H1 (cell line): Measurements from ENCODE around the gene NAXE. TPM values are rescaled to one million over a fixed set of nuclear protein-coding genes. Genes with fewer than 3 reads are reported as not detected.

ENCODE experiments used
- CTCF ChIA-PET: fragments of 300-600 bp; sonication (Branson Sonifier 250); formaldehyde crosslinking; loops from one replicate; lab custom pipeline; 2021; ENCODE audit not compliant: partially characterized antibody; lab: Charles Lee
- POLR2A ChIA-PET: fragments of 300-600 bp; sonication (Branson Sonifier 250); formaldehyde crosslinking; loops from one replicate; lab custom pipeline; 2021; ENCODE audit warnings: inconsistent platforms; ENCODE audit not compliant: partially characterized antibody; lab: Charles Lee
- DNase-seq, 2 experiments: peaks; one replicate each; pipeline versions ENCODE4 v3.0.0 to v3.0.0-alpha.2; 2010 to 2022; ENCODE audit warnings: low spot score in 2 of 2, low read depth in 1 of 2, mixed read lengths in 1 of 2
- FAIRE-seq: peaks from 2 replicates; lab custom pipeline; 2011; peaks lifted over from hg19 to GRCh38; lab: Jason Lieb, UNC
- H2AFZ ChIP-seq: 2 replicates; pipeline ENCODE4 v1.8.1; 2012; ENCODE audit warnings: low read length, inconsistent platforms
- H2AK5ac ChIP-seq: 2 replicates; pipeline ENCODE4 v1.6.1; 2013; ENCODE audit warnings: low read depth, low read length
- H2BK120ac ChIP-seq: replicated peaks from 2 replicates; pipeline ENCODE3; 2013; ENCODE audit warnings: low read depth, low read length, inconsistent platforms
- H2BK12ac ChIP-seq: 2 replicates; pipeline ENCODE4 v1.6.1; 2013; ENCODE audit warnings: low read depth, low read length
- H2BK15ac ChIP-seq: 2 replicates; pipeline ENCODE4 v1.6.1; 2013; ENCODE audit warnings: low read length
- H2BK20ac ChIP-seq: 2 replicates; pipeline ENCODE4 v1.6.1; 2013; ENCODE audit warnings: low read length
- H2BK5ac ChIP-seq: 2 replicates; pipeline ENCODE4 v1.6.1; 2013; ENCODE audit warnings: low read depth, low read length
- H3K14ac ChIP-seq: 2 replicates; pipeline ENCODE4 v1.6.1; 2013; ENCODE audit warnings: inconsistent platforms; ENCODE audit not compliant: insufficient read length
- H3K18ac ChIP-seq: 2 replicates; pipeline ENCODE4 v1.6.1; 2013; ENCODE audit warnings: low read length; ENCODE audit errors: extremely low read depth
- H3K23ac ChIP-seq: 2 replicates; pipeline ENCODE4 v1.6.1; 2013; ENCODE audit warnings: inconsistent platforms; ENCODE audit not compliant: insufficient read length
- H3K23me2 ChIP-seq: 2 replicates; pipeline ENCODE4 v1.6.1; 2013; ENCODE audit warnings: low read depth, low read length
- H3K27ac ChIP-seq: 2 replicates; pipeline ENCODE4 v1.6.1; 2011; ENCODE audit warnings: low read depth, low read length, inconsistent platforms
- H3K27me3 ChIP-seq, 4 experiments: replicated peaks in 1 of 4; 1 replicate in 1 of 4; 2 replicates in 3 of 4; pipeline versions ENCODE4 v1.6.1 to v1.8.1; 2011 to 2013; ENCODE audit warnings: low read length in 3 of 4, mild to moderate bottlenecking in 3 of 4, inconsistent platforms in 2 of 4, mixed read lengths in 2 of 4, moderate library complexity in 1 of 4; ENCODE audit not compliant: control insufficient read depth in 3 of 4, insufficient read depth in 3 of 4; ENCODE audit errors: extremely low read depth in 1 of 4
- H3K36me3 ChIP-seq, 4 experiments: 2 replicates each; pipeline versions ENCODE4 v1.6.1 to v1.8.1; 2011 to 2013; ENCODE audit warnings: mild to moderate bottlenecking in 4 of 4, low read length in 3 of 4, moderate library complexity in 2 of 4, control low read depth in 1 of 4, inconsistent platforms in 1 of 4; ENCODE audit not compliant: insufficient read depth in 4 of 4, control insufficient read depth in 2 of 4
- H3K4ac ChIP-seq: replicated peaks from 2 replicates; pipeline ENCODE3; 2013; ENCODE audit warnings: low read length, low read depth, mixed read lengths, inconsistent platforms; ENCODE audit not compliant: insufficient read length
- H3K4me1 ChIP-seq, 4 experiments: replicated peaks in 1 of 4; 1 replicate in 1 of 4; 2 replicates in 3 of 4; pipeline versions ENCODE4 v1.6.1 to v1.8.1; 2011 to 2013; ENCODE audit warnings: low read length in 3 of 4, inconsistent platforms in 2 of 4, mixed read lengths in 1 of 4; ENCODE audit not compliant: insufficient read depth in 4 of 4, control insufficient read depth in 3 of 4
- H3K4me2 ChIP-seq, 2 experiments: 2 replicates each; pipeline versions ENCODE4 v1.6.1 to v1.8.1; 2011 to 2013; ENCODE audit warnings: low read depth in 2 of 2, low read length in 2 of 2, control low read depth in 1 of 2, inconsistent platforms in 1 of 2, mild to moderate bottlenecking in 1 of 2; ENCODE audit not compliant: insufficient read depth in 1 of 2
- H3K4me3 ChIP-seq, 4 experiments: fragments of 200-600, 300-600 bp in 1 of 4; sonication (generic), shearing (Covaris generic), sonication (Bioruptor Twin) in 1 of 4; 2 replicates each; pipeline versions ENCODE4 v1.5.1 to v1.8.1; 2011 to 2016; ENCODE audit warnings: low read length in 4 of 4, low read depth in 3 of 4, control low read depth in 2 of 4, inconsistent platforms in 2 of 4, mild to moderate bottlenecking in 2 of 4, mixed read lengths in 1 of 4, moderate library complexity in 1 of 4; ENCODE audit not compliant: insufficient read depth in 2 of 4; ENCODE audit errors: extremely low read depth in 1 of 4
- H3K56ac ChIP-seq: replicated peaks from 2 replicates; pipeline ENCODE3; 2013; ENCODE audit warnings: low read depth, mild to moderate bottlenecking, mixed read lengths, low read length, inconsistent platforms; ENCODE audit not compliant: insufficient read length
- H3K79me1 ChIP-seq: 2 replicates; pipeline ENCODE4 v1.6.1; 2013; ENCODE audit warnings: low read depth, low read length, control low read depth
- H3K79me2 ChIP-seq, 2 experiments: 2 replicates each; pipeline versions ENCODE4 v1.6.1 to v1.8.1; 2012 to 2013; ENCODE audit warnings: low read length in 2 of 2, mild to moderate bottlenecking in 2 of 2, inconsistent platforms in 1 of 2; ENCODE audit not compliant: insufficient read depth in 2 of 2, control insufficient read depth in 1 of 2
- H3K9ac ChIP-seq, 4 experiments: replicated peaks in 1 of 4; 1 replicate in 1 of 4; 2 replicates in 3 of 4; pipeline versions ENCODE4 v1.6.1 to v1.8.1; 2011 to 2013; ENCODE audit warnings: low read depth in 3 of 4, low read length in 3 of 4, control low read depth in 2 of 4, mild to moderate bottlenecking in 2 of 4, moderate library complexity in 2 of 4, inconsistent platforms in 1 of 4; ENCODE audit errors: extremely low read depth in 1 of 4
- H3K9me3 ChIP-seq, 2 experiments: 2 replicates each; pipeline versions ENCODE4 v1.6.1 to v1.8.1; 2012 to 2013; ENCODE audit warnings: mild to moderate bottlenecking in 2 of 2, moderate library complexity in 2 of 2, control low read depth in 1 of 2, inconsistent platforms in 1 of 2, low read depth in 1 of 2, low read length in 1 of 2, mixed read lengths in 1 of 2; ENCODE audit not compliant: insufficient read depth in 2 of 2
- H4K20me1 ChIP-seq, 2 experiments: replicated peaks in 1 of 2; 2 replicates each; pipeline versions ENCODE3 to v1.8.1; 2011 to 2013; ENCODE audit warnings: inconsistent platforms in 2 of 2, low read length in 2 of 2, mild to moderate bottlenecking in 1 of 2; ENCODE audit not compliant: insufficient read depth in 2 of 2, control insufficient read depth in 1 of 2
- H4K5ac ChIP-seq: 2 replicates; pipeline ENCODE4 v1.6.1; 2013; ENCODE audit warnings: low read length, low read depth, mixed read lengths, inconsistent platforms; ENCODE audit not compliant: insufficient read length
- H4K8ac ChIP-seq: 2 replicates; pipeline ENCODE4 v1.8.0; 2013; ENCODE audit warnings: mild to moderate bottlenecking, moderate library complexity, low read length, inconsistent platforms; ENCODE audit not compliant: insufficient read depth; ENCODE audit errors: extremely low read depth
- H4K91ac ChIP-seq: replicated peaks from 2 replicates; pipeline ENCODE3; 2013; ENCODE audit warnings: low read length, mixed read lengths, inconsistent platforms; ENCODE audit not compliant: insufficient read length
- ATF3 ChIP-seq: IDR thresholded peaks from 2 replicates; pipeline ENCODE4 v1.6.1; 2011; ENCODE audit warnings: low read depth, mild to moderate bottlenecking, low read length; ENCODE audit not compliant: insufficient read depth
- CREB1 ChIP-seq: IDR thresholded peaks from 2 replicates; pipeline ENCODE4 v1.6.1; 2012; ENCODE audit warnings: inconsistent platforms
- E2F6 ChIP-seq: IDR thresholded peaks from 2 replicates; pipeline ENCODE4 v1.6.1; 2012; ENCODE audit warnings: inconsistent platforms
- GABPA ChIP-seq: IDR thresholded peaks from 2 replicates; pipeline ENCODE4 v1.6.1; 2011; ENCODE audit warnings: mild to moderate bottlenecking, low read length, moderate library complexity, borderline replicate concordance; ENCODE audit not compliant: insufficient read depth
- JUN ChIP-seq: IDR thresholded peaks from 2 replicates; pipeline ENCODE4 v1.6.1; 2011; ENCODE audit warnings: low read depth, mild to moderate bottlenecking, improper control_type of control experiment, low read length
- KDM4A ChIP-seq: IDR thresholded peaks from one replicate; pipeline ENCODE4 v1.7.1; 2012; ENCODE audit warnings: low read depth, mild to moderate bottlenecking, moderate library complexity, low read length, inconsistent platforms; ENCODE audit not compliant: severe bottlenecking
- SP4 ChIP-seq: IDR thresholded peaks from 2 replicates; pipeline ENCODE4 v1.6.1; 2012; ENCODE audit warnings: low read length, inconsistent platforms
- WGBS, 2 experiments: shearing (Covaris generic) in 1 of 2; methylation state at CpG; one replicate each; pipeline versions ENCODE4 v1.1.6 to v1.1.7; 2013 to 2015; ENCODE audit warnings: low lambda C conversion rate in 2 of 2, mixed read lengths in 2 of 2, inconsistent platforms in 1 of 2, low coverage in 1 of 2, missing lambda C conversion rate in 1 of 2; ENCODE audit not compliant: insufficient replicate concordance in 2 of 2, insufficient coverage in 1 of 2, insufficient read length in 1 of 2; ENCODE audit errors: extremely low coverage in 1 of 2, missing lambda C conversion rate in 1 of 2; 5-methylcytosine and 5-hydroxymethylcytosine counted together
- polyA plus RNA-seq, 7 experiments: library from polyadenylated mRNA; depleted of rRNA in 3 of 7; stranded (reverse) in 5 of 7; unstranded in 2 of 7; fragments of >200 nt in 5 of 7; fragments of 200-250 nt in 2 of 7; gene quantifications; 1 replicate in 5 of 7; 2 replicates in 1 of 7; 4 replicates in 1 of 7; pipeline versions ENCODE4 v1.2.1 to v1.2.3, GENCODE V29; 2011 to 2013; ENCODE audit warnings: missing spikeins in 2 of 7, mixed read lengths in 2 of 7
- total RNA-seq: library from RNA; stranded (reverse); fragmentation: NEBNext Ultra II Directional; extraction: Animal tissue kit (Norgen Biotek cat#: 25700); gene quantifications from 2 replicates; pipeline ENCODE4 v1.2.1, GENCODE V29; 2021

NAXE gene
- total and polyA plus RNA-seq, 2 of the 8 experiments (the other 6 are each of a cell fraction or from before 2014, with no cell fraction given): 73.1 to 74.3 TPM

DNA sequence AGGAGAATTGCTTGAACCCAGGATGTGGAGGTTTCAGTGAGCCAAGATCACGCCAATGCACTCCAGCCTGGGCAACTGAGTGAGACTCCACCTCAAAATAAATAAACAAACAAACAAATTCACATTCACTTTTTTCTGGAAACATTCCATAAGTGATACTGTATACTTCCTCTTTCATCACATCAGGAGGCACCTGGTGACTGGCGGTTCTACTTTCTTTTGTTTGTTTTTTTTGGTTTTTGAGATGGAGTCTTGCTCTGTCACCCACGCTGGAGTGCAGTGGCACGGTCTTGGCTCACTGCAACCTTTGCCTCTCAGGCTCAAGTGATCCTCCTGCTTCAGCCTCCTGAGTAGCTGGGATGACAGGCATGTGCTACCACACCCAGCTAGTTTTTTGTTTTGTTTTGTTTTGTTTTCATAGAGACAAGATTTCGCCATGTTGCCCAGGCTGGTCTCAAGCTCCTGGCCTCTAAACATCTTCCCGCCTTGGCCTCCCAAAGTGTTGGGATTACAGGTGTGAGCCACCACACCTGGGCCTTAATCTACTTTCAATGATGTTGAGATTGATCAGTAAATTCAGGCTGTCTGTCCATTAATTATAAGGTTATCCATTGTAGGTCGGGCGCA lies 38.4 kb downstream of the NAXE start:
- H3K14ac ChIP-seq: no peak overlapping the region
- H3K36me3 ChIP-seq: no peaks in the 10 kb centered on the region; a peak in 1 of 8 replicates
- no peak overlapping the region for H2AFZ ChIP-seq
- FAIRE-seq: no peak
- H4K20me1 ChIP-seq: peaks cover 0 to 1% of the 10 kb centered on the region in 2 experiments
- H3K79me2 ChIP-seq: no peaks in the 10 kb centered on the region
- H3K9ac ChIP-seq: no peak overlapping the region
- no peak overlapping the region for H3K23ac ChIP-seq
- H3K27ac ChIP-seq: no peak overlapping the region
- H2BK15ac ChIP-seq: no peak overlapping the region
- H3K4ac ChIP-seq: no peak overlapping the region
- H3K79me1 ChIP-seq: no peaks in the 10 kb centered on the region; the same call in 1 of the 2 replicates
- H3K9me3 ChIP-seq: no peaks in the 10 kb centered on the region
- no peak overlapping the region for H4K5ac ChIP-seq
- H3K18ac ChIP-seq: no peak overlapping the region
- H3K27me3 ChIP-seq: peaks cover 9 to 21% (median 12%) of the 10 kb centered on the region in 4 experiments; a peak in 6 of 7 replicates
- H2BK120ac ChIP-seq: no peak overlapping the region
- 89% methylated on average over 8 of the region's 8 CpGs; no CpG with 5 or more reads in 1 of the 2 experiments for WGBS, 2 experiments
- no peak overlapping the region for H3K56ac ChIP-seq
- ChIA-PET CTCF (interaction anchor here (0.6 to 43.0 kb wide), 8 partner anchors 9 to 96 kb away, joined by 3 to 868 read pairs (median 48); partner anchors contain the start of genes BCAN, CRABP2, HAPLN2 and NES), POLR2A (interaction anchor here (1.2 to 1.5 kb wide), 3 partner anchors 11 to 52 kb away, joined by 3 to 4 read pairs (median 4); partner anchors contain the start of gene HAPLN2)
- no peak overlapping the region for H2BK5ac ChIP-seq
- H2AK5ac ChIP-seq: no peak overlapping the region
- H3K4me3 ChIP-seq: no peak overlapping the region
- no peak overlapping the region for H2BK12ac ChIP-seq
- H3K23me2 ChIP-seq: peaks cover 8% of the 10 kb centered on the region; the same call in 1 of the 2 replicates
- no peak overlapping the region for H4K8ac ChIP-seq
- no peak overlapping the region for H2BK20ac ChIP-seq
- no peak overlapping the region for H4K91ac ChIP-seq
- DNase-seq: no peak
- peaks cover 0 to 7% (median 2%) of the 10 kb centered on the region in 4 experiments; a peak in 5 of 7 replicates for H3K4me1 ChIP-seq
- no peak overlapping the region for H3K4me2 ChIP-seq
- TF ChIP-seq GABPA: no peak
- TF ChIP-seq SP4: no peak
- TF ChIP-seq JUN: no peak
- no peak for TF ChIP-seq E2F6
- no peak for TF ChIP-seq KDM4A
- no peak for TF ChIP-seq ATF3
- TF ChIP-seq CREB1: no peak
